PFSK-1 (cell line): Measurements from ENCODE around the gene CUL5.

Experiments used
- FOXP2 ChIP-seq: optimal IDR thresholded peaks from 2 replicates; pipeline ENCODE3; 2011; ENCODE audit warnings: borderline replicate concordance, control low read depth, inconsistent platforms; ENCODE audit not compliant: insufficient read depth; ENCODE audit errors: extremely low read length, extremely low read depth
- POLR2AphosphoS5 ChIP-seq: IDR thresholded peaks from 2 replicates; pipeline ENCODE4 v1.6.1; 2012; ENCODE audit warnings: low read depth, mild to moderate bottlenecking, control low read depth, low read length, moderate library complexity
- SIN3A ChIP-seq: IDR thresholded peaks from 2 replicates; pipeline ENCODE4 v1.6.1; 2012; ENCODE audit warnings: mild to moderate bottlenecking, low read length, moderate library complexity, borderline replicate concordance; ENCODE audit not compliant: insufficient read depth
- TAF1 ChIP-seq: IDR thresholded peaks from 2 replicates; pipeline ENCODE4 v1.6.1; 2012; ENCODE audit warnings: low read length, control low read depth, borderline replicate concordance; ENCODE audit not compliant: insufficient read depth
- TF ChIP-seq, protein P1 (sequence below), 2 experiments: IDR thresholded peaks; 2 replicates each; pipeline versions ENCODE4 v1.6.1 to v1.8.0; 2011 to 2012; ENCODE audit warnings: low read depth in 2 of 2, low read length in 2 of 2, control low read depth in 1 of 2, inconsistent platforms in 1 of 2, mild to moderate bottlenecking in 1 of 2, moderate library complexity in 1 of 2; ENCODE audit not compliant: insufficient read depth in 1 of 2

Gene CUL5

DNA sequence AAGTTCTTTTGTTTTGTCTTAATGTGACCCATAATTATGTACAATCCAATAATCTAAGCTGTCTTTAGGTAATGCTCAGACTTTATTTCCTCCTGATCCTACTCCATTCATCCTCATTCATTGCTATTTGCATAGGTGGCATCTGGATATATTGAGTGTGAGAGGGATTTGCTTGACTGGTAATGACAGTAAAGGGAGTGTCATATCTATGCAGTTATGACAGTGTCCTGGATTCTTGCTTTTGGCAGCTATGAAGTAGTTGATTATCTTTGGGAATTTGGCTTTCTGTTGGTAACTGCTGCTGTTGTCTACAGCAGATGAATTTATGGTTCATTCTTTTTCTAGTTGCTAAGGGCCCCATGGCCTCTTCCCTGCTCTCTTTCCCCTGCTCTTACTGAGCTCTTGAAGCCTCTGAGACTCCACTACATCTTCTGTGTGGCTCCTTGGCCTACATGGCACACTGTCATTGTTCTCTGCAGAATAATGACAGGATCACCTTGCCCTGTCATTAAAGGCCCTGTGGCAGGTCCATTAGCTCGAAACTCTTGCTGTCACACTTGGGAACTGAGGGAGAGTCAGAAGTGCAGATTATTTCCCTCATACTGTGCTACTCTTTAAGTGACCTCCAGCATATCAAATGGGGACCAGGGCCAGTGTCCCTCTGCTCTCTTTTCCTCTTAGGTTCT, 92.5 kb downstream of the CUL5 start:
- TF ChIP-seq FOXP2 (no peak), SIN3A (no peak), TAF1 (no peak), POLR2AphosphoS5 (no peak)
- TF ChIP-seq, protein P1, sequence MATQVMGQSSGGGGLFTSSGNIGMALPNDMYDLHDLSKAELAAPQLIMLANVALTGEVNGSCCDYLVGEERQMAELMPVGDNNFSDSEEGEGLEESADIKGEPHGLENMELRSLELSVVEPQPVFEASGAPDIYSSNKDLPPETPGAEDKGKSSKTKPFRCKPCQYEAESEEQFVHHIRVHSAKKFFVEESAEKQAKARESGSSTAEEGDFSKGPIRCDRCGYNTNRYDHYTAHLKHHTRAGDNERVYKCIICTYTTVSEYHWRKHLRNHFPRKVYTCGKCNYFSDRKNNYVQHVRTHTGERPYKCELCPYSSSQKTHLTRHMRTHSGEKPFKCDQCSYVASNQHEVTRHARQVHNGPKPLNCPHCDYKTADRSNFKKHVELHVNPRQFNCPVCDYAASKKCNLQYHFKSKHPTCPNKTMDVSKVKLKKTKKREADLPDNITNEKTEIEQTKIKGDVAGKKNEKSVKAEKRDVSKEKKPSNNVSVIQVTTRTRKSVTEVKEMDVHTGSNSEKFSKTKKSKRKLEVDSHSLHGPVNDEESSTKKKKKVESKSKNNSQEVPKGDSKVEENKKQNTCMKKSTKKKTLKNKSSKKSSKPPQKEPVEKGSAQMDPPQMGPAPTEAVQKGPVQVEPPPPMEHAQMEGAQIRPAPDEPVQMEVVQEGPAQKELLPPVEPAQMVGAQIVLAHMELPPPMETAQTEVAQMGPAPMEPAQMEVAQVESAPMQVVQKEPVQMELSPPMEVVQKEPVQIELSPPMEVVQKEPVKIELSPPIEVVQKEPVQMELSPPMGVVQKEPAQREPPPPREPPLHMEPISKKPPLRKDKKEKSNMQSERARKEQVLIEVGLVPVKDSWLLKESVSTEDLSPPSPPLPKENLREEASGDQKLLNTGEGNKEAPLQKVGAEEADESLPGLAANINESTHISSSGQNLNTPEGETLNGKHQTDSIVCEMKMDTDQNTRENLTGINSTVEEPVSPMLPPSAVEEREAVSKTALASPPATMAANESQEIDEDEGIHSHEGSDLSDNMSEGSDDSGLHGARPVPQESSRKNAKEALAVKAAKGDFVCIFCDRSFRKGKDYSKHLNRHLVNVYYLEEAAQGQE (IDR thresholded peaks at IDR 0.05; ENCODE audit: insufficient read depth in 1 of 2, low read depth in 2 of 2, low read length in 2 of 2) = no peak

DNA sequence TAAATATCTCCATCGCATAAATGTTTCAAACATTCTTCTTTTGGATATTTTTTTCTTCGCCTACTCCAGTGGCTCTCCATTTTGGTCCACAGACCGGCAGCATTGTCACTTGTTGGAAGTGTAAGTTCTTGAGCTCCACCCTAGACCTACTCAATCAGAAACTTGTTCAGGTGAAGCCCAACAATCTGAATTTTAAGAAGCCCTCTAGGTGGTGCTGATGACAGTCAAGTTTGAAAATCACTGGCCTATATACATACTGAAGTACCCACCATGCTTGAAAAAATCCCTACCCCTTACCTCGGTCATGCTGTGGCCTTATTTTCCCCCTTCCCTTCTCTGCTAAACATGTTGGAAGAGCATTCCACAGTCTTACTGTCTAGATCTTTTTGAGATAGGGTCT, 102.4 kb downstream of the CUL5 start:
- no peak for TF ChIP-seq SIN3A
- TF ChIP-seq, protein P1 (IDR thresholded peaks at IDR 0.05; ENCODE audit: insufficient read depth in 1 of 2, low read depth in 2 of 2, low read length in 2 of 2) = no peak
- no peak for TF ChIP-seq FOXP2
- no peak for TF ChIP-seq TAF1
- no peak for TF ChIP-seq POLR2AphosphoS5

DNA sequence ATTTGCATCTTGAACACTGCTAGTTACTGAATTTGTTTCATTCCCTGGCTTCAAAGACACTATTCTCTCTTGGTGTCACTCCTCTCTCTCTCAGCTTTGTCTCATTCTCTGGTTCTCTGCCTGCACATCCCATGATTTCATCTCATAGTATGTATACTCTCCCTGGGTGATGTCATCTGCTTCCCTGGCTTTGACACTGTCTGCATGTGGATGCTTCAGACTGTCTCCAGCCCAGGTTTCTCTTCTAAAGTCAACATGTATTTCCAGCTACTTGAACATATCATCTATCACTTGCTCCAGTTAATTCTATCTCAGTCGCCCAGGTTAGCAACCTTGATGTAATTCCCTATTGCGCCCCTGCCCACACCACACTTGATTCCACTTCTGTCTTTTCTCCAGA, 103.4 kb downstream of the CUL5 start:
- TF ChIP-seq SIN3A (no peak), POLR2AphosphoS5 (0 out of 2 replicates have a peak, but pooled peaks have one; percentile 4), TAF1 (no peak)
- TF ChIP-seq, protein P1 (IDR thresholded peaks at IDR 0.05; ENCODE audit: insufficient read depth in 1 of 2, low read depth in 2 of 2, low read length in 2 of 2) = no peak

DNA sequence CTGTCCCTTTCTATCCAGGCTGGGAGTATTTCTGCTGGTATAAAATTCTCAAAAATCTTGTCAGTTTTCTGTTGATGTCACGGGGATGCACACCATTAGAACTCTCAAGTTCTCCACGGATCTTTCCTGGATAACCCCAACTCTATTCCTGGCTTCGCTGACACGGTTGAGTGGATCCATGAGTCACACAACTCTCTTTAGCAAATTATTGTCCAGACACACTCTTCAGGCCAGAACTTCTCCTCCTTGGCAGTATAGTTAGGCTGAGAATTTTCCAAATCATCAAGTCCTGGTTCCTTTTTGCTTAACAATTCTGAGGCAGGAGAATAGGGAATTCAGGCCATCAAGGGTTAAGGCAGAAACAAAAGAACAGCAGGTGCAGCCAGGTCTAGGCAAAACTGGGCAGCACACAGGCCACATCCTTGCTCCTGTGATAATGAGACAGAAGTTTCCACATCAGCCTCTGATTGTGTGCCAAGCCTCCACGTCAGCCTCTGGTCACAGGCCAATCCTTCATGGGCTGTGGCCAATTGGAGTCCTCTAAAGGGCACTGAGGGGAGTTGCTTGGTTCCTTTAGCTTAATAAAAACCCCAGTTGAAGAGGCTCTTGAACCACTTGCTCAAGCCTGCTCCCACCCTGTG, 106.9 kb downstream of the CUL5 start:
- TF ChIP-seq POLR2AphosphoS5 (no peak; the same call in 1 of the 2 replicates), SIN3A (no peak), TAF1 (no peak), FOXP2 (no peak)
- TF ChIP-seq, protein P1 (IDR thresholded peaks at IDR 0.05; ENCODE audit: insufficient read depth in 1 of 2, low read depth in 2 of 2, low read length in 2 of 2) = no peak
